Measurements from ENCODE around the gene DOCK8.

Gene DOCK8

DNA sequence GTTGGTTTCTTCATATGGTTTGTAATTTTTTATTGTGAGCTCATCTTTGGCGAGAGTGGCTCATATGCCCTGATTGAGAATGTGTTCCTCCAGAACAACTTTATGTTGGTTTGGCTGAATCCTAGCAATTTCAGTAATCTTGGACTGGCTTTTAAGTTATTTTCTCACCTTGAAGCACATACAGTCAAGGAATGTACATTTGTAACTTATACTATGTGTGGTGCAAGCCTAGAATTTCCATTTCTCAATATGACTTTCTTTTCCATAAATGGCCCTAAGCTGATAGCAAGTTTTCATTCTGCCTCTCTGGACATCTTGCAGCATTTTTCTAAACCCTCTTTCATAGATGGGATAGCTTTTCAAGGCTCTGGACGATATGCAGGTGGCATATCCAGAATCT is 247.5 kb downstream of the DOCK8 start:
- no peak for DNase-seq (ENCODE audit: low read depth)

DNA sequence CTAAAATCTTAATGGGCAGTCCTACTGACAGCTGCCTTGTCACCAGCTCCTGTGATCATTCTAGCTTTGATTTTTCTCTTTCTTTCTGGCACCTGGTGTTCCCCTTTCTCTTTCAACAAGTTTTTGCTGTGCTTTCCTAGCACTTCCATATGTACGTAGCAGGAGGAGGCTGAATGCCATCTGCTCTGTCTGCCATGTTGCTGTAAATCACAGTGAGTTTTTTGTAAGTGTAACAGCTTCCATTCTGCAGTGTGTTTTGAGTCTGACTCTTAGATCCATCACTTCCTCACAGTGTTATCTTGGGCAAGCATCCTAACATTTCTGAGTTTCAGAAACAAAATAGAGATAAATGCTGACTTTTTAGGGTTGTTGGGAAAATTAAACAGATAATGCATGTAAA is 247.9 kb downstream of the DOCK8 start:
- no peak for DNase-seq (ENCODE audit: low read depth)

- DNase-seq (ENCODE audit: low read depth): no peak
These were observed 248.9 kb downstream of the DOCK8 start for GRCh38 chr9:463455-464171.

DNA sequence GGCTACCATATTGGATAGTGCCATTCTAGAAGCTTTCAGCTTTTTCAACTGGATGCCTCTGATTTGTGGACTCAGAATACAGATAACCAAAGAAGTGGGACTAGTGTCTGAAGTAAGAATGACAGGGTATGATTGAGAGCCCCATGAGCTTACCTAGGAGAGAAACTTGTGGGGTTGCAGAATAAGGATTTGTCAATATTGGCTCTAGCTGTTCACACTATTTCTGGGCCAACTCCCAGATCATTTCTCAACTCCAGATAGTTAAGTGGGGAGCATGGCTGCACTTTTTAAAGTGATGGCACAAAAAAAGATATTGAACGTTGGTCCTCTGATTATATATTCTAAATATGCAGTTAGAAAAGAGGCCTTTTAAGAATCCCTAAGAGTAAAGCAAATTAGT is 252.1 kb downstream of the DOCK8 start:
- no peak for DNase-seq (ENCODE audit: low read depth)

GRCh38 chr9:468766-469426 is 254.2 kb downstream of the DOCK8 start:
- no peak for DNase-seq (ENCODE audit: low read depth)

DNA sequence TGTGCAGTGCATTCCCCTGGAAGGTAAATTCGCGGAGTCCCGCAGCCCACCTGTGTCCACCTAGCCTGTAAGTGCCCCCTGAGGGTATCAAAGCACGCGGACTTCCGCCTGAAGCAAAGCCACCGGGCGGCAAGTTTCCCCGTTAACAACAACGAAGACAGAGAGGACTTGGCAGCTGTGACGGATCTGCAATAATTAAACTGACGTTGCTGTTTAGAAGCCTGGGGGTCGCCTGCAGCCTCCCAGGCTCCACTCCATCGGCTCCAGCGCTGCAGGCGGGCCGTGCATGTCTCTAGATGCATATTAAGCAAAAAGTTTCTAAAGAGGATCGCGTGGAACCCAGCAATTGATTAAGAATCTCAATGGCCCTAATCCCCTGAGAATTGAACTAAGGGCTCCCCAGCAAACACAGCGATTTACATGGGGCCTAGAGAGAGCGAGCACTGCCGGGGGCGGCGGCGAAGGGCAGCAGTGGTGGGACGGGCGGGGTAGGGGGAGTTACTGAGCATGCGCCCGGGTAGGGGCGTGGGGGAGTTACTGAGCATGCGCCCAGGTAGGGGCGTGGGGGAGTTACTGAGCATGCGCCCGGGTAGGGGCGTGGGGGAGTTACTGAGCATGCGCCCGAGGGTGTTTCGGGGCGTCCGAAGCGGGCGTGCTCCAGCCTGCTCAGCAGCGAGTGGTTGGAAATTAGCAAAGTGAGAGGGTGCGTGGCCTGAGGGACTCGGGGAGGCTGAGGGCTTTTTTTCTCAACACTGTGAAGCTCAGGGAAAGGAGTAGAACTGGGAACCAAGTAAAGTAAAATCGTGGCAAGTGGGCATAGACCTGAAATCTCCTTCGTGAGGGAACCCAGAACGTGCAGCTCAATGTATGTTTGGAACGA is 255.2 kb downstream of the DOCK8 start:
- DNase-seq (ENCODE audit: low read depth): peak; percentile 73

GRCh38 chr9:470552-471194 is 256.0 kb downstream of the DOCK8 start:
- DNase-seq (ENCODE audit: low read depth): no peak

DNA sequence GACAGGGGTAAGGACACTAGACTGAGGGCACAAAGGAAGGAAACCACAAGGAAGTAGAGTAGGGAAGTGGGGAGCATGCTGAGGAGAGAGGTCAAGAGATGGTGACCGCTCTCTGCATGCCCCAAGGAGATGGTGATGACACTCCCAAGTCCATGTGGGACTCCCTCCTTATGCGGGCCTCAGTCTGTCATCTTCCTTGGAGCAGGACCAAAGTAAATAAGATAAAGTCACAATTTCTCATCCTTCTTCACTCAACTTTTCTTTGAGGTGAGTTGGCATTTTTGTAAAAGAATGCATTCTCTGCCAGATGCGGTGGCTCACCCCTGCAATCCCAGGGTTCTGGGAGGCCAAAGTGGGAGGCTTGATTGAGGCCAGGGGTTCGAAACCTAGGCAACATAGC is 256.7 kb downstream of the DOCK8 start:
- DNase-seq (ENCODE audit: low read depth): no peak

DNA sequence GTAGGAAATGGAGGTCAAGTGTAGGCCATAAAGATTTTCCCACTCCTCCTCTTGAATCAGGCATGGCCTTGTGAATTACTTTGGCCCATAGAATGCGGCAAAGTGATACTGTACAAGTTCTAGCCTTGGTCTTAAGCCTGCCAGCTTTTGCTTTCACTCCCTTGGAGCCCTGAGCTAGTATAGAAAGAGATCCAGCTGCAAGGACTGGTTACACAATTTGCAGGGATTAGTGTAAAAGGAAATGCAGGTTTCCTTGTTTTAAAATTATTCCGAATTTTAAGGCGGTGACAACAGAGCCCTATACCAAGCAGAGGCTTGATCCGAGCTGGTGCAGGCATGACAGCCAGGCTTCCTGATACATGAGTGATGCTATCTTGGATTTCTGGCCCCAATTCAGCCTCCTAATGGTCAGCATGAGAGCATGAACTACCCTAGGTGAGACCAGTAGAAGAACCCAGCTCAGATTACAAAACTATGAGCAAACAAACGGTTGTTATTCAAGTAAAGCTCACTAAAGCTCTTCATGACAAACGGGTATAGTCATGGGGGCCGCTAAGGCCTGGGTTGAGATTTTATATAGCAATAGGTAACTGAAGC is 257.9 kb downstream of the DOCK8 start:
- DNase-seq (ENCODE audit: low read depth): no peak

GRCh38 chr9:477193-477592 is 262.5 kb downstream of the DOCK8 start:
- DNase-seq (ENCODE audit: low read depth): no peak

- no peak for DNase-seq (ENCODE audit: low read depth)
These were observed 264.8 kb downstream of the DOCK8 start for GRCh38 chr9:479304-479970.

GRCh38 chr9:479971-480350 is 265.3 kb downstream of the DOCK8 start:
- no peak for DNase-seq (ENCODE audit: low read depth)

DNA sequence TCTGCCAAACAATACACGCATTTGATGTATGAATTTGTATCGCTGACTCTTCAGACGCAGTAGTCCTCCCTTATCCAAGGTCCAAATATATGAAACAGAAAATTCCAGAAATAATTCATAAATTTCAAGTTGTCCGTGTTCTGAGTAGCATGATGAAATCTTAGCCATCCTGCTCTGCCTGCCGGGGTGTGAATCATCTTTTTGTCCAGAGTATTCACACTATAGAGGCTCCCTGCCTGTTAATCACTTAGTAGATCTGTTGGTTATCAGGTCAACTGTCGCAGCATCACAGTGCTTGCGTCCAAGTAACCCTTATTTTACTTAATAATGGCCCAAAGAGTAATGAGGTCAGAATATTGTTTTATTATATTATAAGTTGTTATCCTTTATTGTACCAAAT is 268.1 kb downstream of the DOCK8 start:
- DNase-seq (ENCODE audit: low read depth): no peak

DNA sequence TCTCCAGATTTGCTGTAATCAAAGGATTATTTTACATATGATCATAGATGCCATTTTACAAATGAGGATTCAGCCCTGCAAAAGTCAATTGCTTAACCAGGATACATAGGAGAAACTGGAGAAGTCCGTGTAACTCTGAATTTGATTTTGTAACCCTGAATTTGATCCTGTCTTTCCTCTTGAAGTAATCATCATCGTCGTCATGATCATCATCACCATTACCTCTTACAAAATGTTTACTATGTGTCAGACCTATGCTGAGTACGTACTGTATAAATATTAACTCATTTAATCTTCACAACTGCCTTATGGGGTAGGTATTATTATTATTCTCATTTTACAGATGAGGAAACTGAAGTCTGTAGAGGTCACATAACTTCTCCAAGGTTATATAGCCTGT is 271.5 kb downstream of the DOCK8 start:
- DNase-seq (ENCODE audit: low read depth): no peak

DNA sequence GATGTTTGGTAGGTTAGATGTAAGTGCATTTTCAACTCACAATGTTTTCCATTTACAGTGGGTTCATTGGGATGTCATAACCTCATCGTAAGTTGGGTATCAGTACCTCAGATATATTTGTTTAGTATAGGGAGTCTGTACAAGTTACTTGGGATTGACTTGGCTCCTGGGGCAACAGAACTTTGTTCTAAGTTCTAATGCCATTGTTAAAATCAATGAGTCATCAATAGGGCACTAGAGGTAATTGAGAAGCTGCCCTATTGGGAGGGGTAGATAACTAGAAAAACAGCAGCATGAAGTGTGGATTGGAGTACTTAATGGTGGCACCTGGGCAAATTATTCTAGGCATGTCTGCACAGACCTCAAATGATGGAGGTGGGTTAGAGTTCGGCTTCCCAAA is 272.8 kb downstream of the DOCK8 start:
- no peak for DNase-seq (ENCODE audit: low read depth)

DNA sequence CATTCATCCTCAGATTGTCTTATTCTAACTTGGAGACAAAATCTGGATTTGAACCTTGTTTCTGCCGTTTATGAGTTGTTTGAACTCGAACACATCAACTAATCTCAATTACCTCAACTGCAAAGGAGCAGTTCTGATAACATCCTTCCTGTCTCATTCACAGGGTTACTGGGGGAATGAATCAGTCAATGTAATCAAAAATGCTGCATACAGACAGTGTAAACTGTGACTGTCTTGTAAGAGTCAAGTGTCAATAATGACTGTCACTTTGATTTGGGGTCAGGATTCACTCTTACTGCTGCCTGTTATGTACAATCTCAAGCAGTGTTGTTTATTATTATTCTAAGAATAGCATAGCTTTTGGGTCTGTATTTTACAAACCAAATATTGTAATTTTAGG is 273.8 kb downstream of the DOCK8 start:
- DNase-seq (ENCODE audit: low read depth): no peak

DNA sequence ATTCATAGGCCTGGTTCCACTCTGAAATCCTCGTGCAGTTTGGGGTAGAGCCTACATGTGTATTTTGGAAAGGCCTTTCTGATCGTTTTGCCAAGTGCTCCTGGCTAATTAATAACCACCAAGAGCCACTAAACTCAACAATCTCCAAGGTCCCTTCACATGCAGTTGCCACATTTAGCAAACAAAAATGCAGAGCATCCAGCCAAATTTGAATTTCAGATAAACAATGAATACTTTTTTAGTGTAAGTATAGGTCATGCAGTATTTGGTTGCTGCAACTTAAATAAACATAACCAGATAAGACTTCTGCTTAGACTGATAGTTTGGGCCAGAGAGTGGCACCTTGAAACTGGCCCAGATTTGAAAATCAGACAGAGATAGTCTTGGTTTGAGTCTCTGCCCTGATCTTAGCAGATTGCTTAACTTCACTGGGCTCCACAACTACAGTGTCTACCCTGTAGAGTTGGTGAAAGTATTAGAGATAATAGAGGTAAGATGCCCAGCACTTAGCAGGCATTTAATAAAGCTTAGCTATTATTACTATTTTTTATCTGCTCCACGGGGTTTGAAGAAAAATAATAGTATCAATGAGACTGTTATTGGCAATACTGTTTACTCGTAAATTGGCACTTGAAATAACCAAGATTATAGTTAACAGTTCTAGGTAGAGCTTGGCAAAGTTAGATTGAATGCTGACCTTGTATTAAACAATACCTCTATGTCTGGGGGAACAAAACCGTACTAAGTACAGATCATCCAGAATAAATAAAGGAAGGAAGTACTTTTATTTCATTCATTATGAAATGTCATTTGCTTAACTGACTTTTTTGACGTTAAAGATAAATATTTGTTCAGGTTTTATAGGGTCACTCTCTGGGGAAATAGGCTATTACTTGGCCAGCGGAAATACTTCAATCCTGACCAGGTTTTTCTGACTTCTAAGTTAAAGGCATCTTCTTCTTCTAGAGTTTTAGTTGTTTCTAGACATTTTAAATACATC is 274.8 kb downstream of the DOCK8 start:
- DNase-seq (ENCODE audit: low read depth): no peak

DNA sequence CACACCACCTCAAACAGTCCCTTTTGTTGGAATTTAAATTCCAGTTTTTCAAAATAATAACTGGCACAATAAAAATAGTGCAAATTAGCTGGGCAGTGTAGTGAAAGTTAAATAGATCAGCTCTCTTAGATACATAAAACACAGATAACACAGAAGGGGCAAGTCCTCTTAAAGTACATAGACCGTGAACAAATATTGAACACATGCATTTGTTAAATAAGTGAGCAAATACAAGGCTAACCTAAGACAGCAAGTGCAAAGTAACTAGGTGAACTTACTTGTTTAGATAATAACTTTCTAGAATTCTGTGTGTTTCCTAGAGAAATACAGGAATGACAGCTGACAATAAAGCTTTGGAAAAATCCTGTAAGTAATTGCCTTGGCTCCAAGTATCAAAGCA is 280.1 kb downstream of the DOCK8 start:
- no peak for DNase-seq (ENCODE audit: low read depth)

GRCh38 chr9:495739-496138 is 281.1 kb downstream of the DOCK8 start:
- no peak for DNase-seq (ENCODE audit: low read depth)

DNA sequence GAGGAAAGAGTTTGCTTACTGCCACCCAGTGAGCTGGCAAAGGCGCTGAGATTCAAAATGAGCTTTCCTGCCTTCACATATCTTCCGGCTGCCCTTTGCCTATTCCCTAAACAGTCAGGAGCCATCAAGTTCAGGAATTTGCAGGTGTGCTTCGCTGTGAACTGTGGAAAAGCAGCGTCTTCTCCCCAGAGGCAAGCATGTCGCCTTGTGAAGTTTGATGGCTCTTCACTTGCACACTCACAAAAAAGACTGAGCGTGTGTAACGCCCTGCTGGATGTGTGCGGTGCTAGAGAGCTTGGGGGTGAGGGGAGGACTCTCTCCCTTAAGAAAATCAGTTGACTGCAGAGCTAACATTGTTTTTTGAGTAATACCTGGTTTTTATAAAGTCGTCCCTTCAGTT is 288.7 kb downstream of the DOCK8 start:
- DNase-seq (ENCODE audit: low read depth): no peak
